H1 (cell line): ENCODE results near the gene C6orf62. TPM values are rescaled to one million over a fixed set of nuclear protein-coding genes. Genes with fewer than 3 reads are reported as not detected.
A peak's percentile ranks its signal among the peaks of the same experiment; 100 is the strongest.

Experiments used
- CTCF ChIA-PET: fragments of 300-600 bp; sonication (Branson Sonifier 250); formaldehyde crosslinking; loops from one replicate; lab custom pipeline; 2021; ENCODE audit not compliant: partially characterized antibody; lab: Charles Lee
- POLR2A ChIA-PET: fragments of 300-600 bp; sonication (Branson Sonifier 250); formaldehyde crosslinking; loops from one replicate; lab custom pipeline; 2021; ENCODE audit warnings: inconsistent platforms; ENCODE audit not compliant: partially characterized antibody; lab: Charles Lee
- DNase-seq, 2 experiments: peaks; one replicate each; pipeline versions ENCODE4 v3.0.0 to v3.0.0-alpha.2; 2010 to 2022; ENCODE audit warnings: low spot score in 2 of 2, low read depth in 1 of 2, mixed read lengths in 1 of 2
- FAIRE-seq: peaks from 2 replicates; lab custom pipeline; 2011; peaks lifted over from hg19 to GRCh38; lab: Jason Lieb, UNC
- H2AFZ ChIP-seq: 2 replicates; pipeline ENCODE4 v1.8.1; 2012; ENCODE audit warnings: low read length, inconsistent platforms
- H2AK5ac ChIP-seq: 2 replicates; pipeline ENCODE4 v1.6.1; 2013; ENCODE audit warnings: low read depth, low read length
- H2BK120ac ChIP-seq: replicated peaks from 2 replicates; pipeline ENCODE3; 2013; ENCODE audit warnings: low read depth, low read length, inconsistent platforms
- H2BK12ac ChIP-seq: 2 replicates; pipeline ENCODE4 v1.6.1; 2013; ENCODE audit warnings: low read depth, low read length
- H2BK15ac ChIP-seq: 2 replicates; pipeline ENCODE4 v1.6.1; 2013; ENCODE audit warnings: low read length
- H2BK20ac ChIP-seq: 2 replicates; pipeline ENCODE4 v1.6.1; 2013; ENCODE audit warnings: low read length
- H2BK5ac ChIP-seq: 2 replicates; pipeline ENCODE4 v1.6.1; 2013; ENCODE audit warnings: low read depth, low read length
- H3K14ac ChIP-seq: 2 replicates; pipeline ENCODE4 v1.6.1; 2013; ENCODE audit warnings: inconsistent platforms; ENCODE audit not compliant: insufficient read length
- H3K18ac ChIP-seq: 2 replicates; pipeline ENCODE4 v1.6.1; 2013; ENCODE audit warnings: low read length; ENCODE audit errors: extremely low read depth
- H3K23ac ChIP-seq: 2 replicates; pipeline ENCODE4 v1.6.1; 2013; ENCODE audit warnings: inconsistent platforms; ENCODE audit not compliant: insufficient read length
- H3K23me2 ChIP-seq: 2 replicates; pipeline ENCODE4 v1.6.1; 2013; ENCODE audit warnings: low read depth, low read length
- H3K27ac ChIP-seq: 2 replicates; pipeline ENCODE4 v1.6.1; 2011; ENCODE audit warnings: low read depth, low read length, inconsistent platforms
- H3K27me3 ChIP-seq, 4 experiments: replicated peaks in 1 of 4; 1 replicate in 1 of 4; 2 replicates in 3 of 4; pipeline versions ENCODE4 v1.6.1 to v1.8.1; 2011 to 2013; ENCODE audit warnings: low read length in 3 of 4, mild to moderate bottlenecking in 3 of 4, inconsistent platforms in 2 of 4, mixed read lengths in 2 of 4, moderate library complexity in 1 of 4; ENCODE audit not compliant: control insufficient read depth in 3 of 4, insufficient read depth in 3 of 4; ENCODE audit errors: extremely low read depth in 1 of 4
- H3K36me3 ChIP-seq, 4 experiments: 2 replicates each; pipeline versions ENCODE4 v1.6.1 to v1.8.1; 2011 to 2013; ENCODE audit warnings: mild to moderate bottlenecking in 4 of 4, low read length in 3 of 4, moderate library complexity in 2 of 4, control low read depth in 1 of 4, inconsistent platforms in 1 of 4; ENCODE audit not compliant: insufficient read depth in 4 of 4, control insufficient read depth in 2 of 4
- H3K4ac ChIP-seq: replicated peaks from 2 replicates; pipeline ENCODE3; 2013; ENCODE audit warnings: low read length, low read depth, mixed read lengths, inconsistent platforms; ENCODE audit not compliant: insufficient read length
- H3K4me1 ChIP-seq, 4 experiments: replicated peaks in 1 of 4; 1 replicate in 1 of 4; 2 replicates in 3 of 4; pipeline versions ENCODE4 v1.6.1 to v1.8.1; 2011 to 2013; ENCODE audit warnings: low read length in 3 of 4, inconsistent platforms in 2 of 4, mixed read lengths in 1 of 4; ENCODE audit not compliant: insufficient read depth in 4 of 4, control insufficient read depth in 3 of 4
- H3K4me2 ChIP-seq, 2 experiments: 2 replicates each; pipeline versions ENCODE4 v1.6.1 to v1.8.1; 2011 to 2013; ENCODE audit warnings: low read depth in 2 of 2, low read length in 2 of 2, control low read depth in 1 of 2, inconsistent platforms in 1 of 2, mild to moderate bottlenecking in 1 of 2; ENCODE audit not compliant: insufficient read depth in 1 of 2
- H3K4me3 ChIP-seq, 4 experiments: fragments of 200-600, 300-600 bp in 1 of 4; sonication (generic), shearing (Covaris generic), sonication (Bioruptor Twin) in 1 of 4; 2 replicates each; pipeline versions ENCODE4 v1.5.1 to v1.8.1; 2011 to 2016; ENCODE audit warnings: low read length in 4 of 4, low read depth in 3 of 4, control low read depth in 2 of 4, inconsistent platforms in 2 of 4, mild to moderate bottlenecking in 2 of 4, mixed read lengths in 1 of 4, moderate library complexity in 1 of 4; ENCODE audit not compliant: insufficient read depth in 2 of 4; ENCODE audit errors: extremely low read depth in 1 of 4
- H3K56ac ChIP-seq: replicated peaks from 2 replicates; pipeline ENCODE3; 2013; ENCODE audit warnings: low read depth, mild to moderate bottlenecking, mixed read lengths, low read length, inconsistent platforms; ENCODE audit not compliant: insufficient read length
- H3K79me1 ChIP-seq: 2 replicates; pipeline ENCODE4 v1.6.1; 2013; ENCODE audit warnings: low read depth, low read length, control low read depth
- H3K79me2 ChIP-seq, 2 experiments: 2 replicates each; pipeline versions ENCODE4 v1.6.1 to v1.8.1; 2012 to 2013; ENCODE audit warnings: low read length in 2 of 2, mild to moderate bottlenecking in 2 of 2, inconsistent platforms in 1 of 2; ENCODE audit not compliant: insufficient read depth in 2 of 2, control insufficient read depth in 1 of 2
- H3K9ac ChIP-seq, 4 experiments: replicated peaks in 1 of 4; 1 replicate in 1 of 4; 2 replicates in 3 of 4; pipeline versions ENCODE4 v1.6.1 to v1.8.1; 2011 to 2013; ENCODE audit warnings: low read depth in 3 of 4, low read length in 3 of 4, control low read depth in 2 of 4, mild to moderate bottlenecking in 2 of 4, moderate library complexity in 2 of 4, inconsistent platforms in 1 of 4; ENCODE audit errors: extremely low read depth in 1 of 4
- H3K9me3 ChIP-seq, 2 experiments: 2 replicates each; pipeline versions ENCODE4 v1.6.1 to v1.8.1; 2012 to 2013; ENCODE audit warnings: mild to moderate bottlenecking in 2 of 2, moderate library complexity in 2 of 2, control low read depth in 1 of 2, inconsistent platforms in 1 of 2, low read depth in 1 of 2, low read length in 1 of 2, mixed read lengths in 1 of 2; ENCODE audit not compliant: insufficient read depth in 2 of 2
- H4K20me1 ChIP-seq, 2 experiments: replicated peaks in 1 of 2; 2 replicates each; pipeline versions ENCODE3 to v1.8.1; 2011 to 2013; ENCODE audit warnings: inconsistent platforms in 2 of 2, low read length in 2 of 2, mild to moderate bottlenecking in 1 of 2; ENCODE audit not compliant: insufficient read depth in 2 of 2, control insufficient read depth in 1 of 2
- H4K5ac ChIP-seq: 2 replicates; pipeline ENCODE4 v1.6.1; 2013; ENCODE audit warnings: low read length, low read depth, mixed read lengths, inconsistent platforms; ENCODE audit not compliant: insufficient read length
- H4K8ac ChIP-seq: 2 replicates; pipeline ENCODE4 v1.8.0; 2013; ENCODE audit warnings: mild to moderate bottlenecking, moderate library complexity, low read length, inconsistent platforms; ENCODE audit not compliant: insufficient read depth; ENCODE audit errors: extremely low read depth
- H4K91ac ChIP-seq: replicated peaks from 2 replicates; pipeline ENCODE3; 2013; ENCODE audit warnings: low read length, mixed read lengths, inconsistent platforms; ENCODE audit not compliant: insufficient read length
- BCL11A ChIP-seq, 2 experiments: IDR thresholded peaks; one replicate each; pipeline ENCODE4 v1.6.1; 2011; ENCODE audit warnings: low read depth in 2 of 2, low read length in 2 of 2, mild to moderate bottlenecking in 2 of 2
- GABPA ChIP-seq: IDR thresholded peaks from 2 replicates; pipeline ENCODE4 v1.6.1; 2011; ENCODE audit warnings: mild to moderate bottlenecking, low read length, moderate library complexity, borderline replicate concordance; ENCODE audit not compliant: insufficient read depth
- HDAC6 ChIP-seq: IDR thresholded peaks from one replicate; pipeline ENCODE4 v1.7.1; 2012; ENCODE audit warnings: low read depth, mild to moderate bottlenecking, inconsistent platforms, low read length, moderate library complexity
- KDM4A ChIP-seq: IDR thresholded peaks from one replicate; pipeline ENCODE4 v1.7.1; 2012; ENCODE audit warnings: low read depth, mild to moderate bottlenecking, moderate library complexity, low read length, inconsistent platforms; ENCODE audit not compliant: severe bottlenecking
- POU5F1 ChIP-seq: IDR thresholded peaks from 2 replicates; pipeline ENCODE4 v1.6.1; 2011; ENCODE audit warnings: low read depth, mild to moderate bottlenecking, low read length, moderate library complexity
- RXRA ChIP-seq: IDR thresholded peaks from 2 replicates; pipeline ENCODE4 v1.6.1; 2011; ENCODE audit warnings: low read depth, mild to moderate bottlenecking, low read length, moderate library complexity; ENCODE audit not compliant: insufficient read depth
- TAF7 ChIP-seq: optimal IDR thresholded peaks from 2 replicates; pipeline ENCODE3; 2011; ENCODE audit warnings: low read depth, mild to moderate bottlenecking, inconsistent platforms, low read length, moderate library complexity, borderline replicate concordance
- TBP ChIP-seq: IDR thresholded peaks from 2 replicates; pipeline ENCODE4 v1.6.1; 2011; ENCODE audit warnings: low read depth, low read length, improper control_type of control experiment
- TCF12 ChIP-seq: IDR thresholded peaks from 2 replicates; pipeline ENCODE4 v1.6.1; 2011; ENCODE audit warnings: low read depth, mild to moderate bottlenecking, low read length
- TEAD4 ChIP-seq: IDR thresholded peaks from 2 replicates; pipeline ENCODE4 v1.6.1; 2012; ENCODE audit warnings: low read depth, low read length, inconsistent platforms, mixed read lengths
- WGBS, 2 experiments: shearing (Covaris generic) in 1 of 2; methylation state at CpG; one replicate each; pipeline versions ENCODE4 v1.1.6 to v1.1.7; 2013 to 2015; ENCODE audit warnings: low lambda C conversion rate in 2 of 2, mixed read lengths in 2 of 2, inconsistent platforms in 1 of 2, low coverage in 1 of 2, missing lambda C conversion rate in 1 of 2; ENCODE audit not compliant: insufficient replicate concordance in 2 of 2, insufficient coverage in 1 of 2, insufficient read length in 1 of 2; ENCODE audit errors: extremely low coverage in 1 of 2, missing lambda C conversion rate in 1 of 2; 5-methylcytosine and 5-hydroxymethylcytosine counted together
- polyA plus RNA-seq, 7 experiments: library from polyadenylated mRNA; depleted of rRNA in 3 of 7; stranded (reverse) in 5 of 7; unstranded in 2 of 7; fragments of >200 nt in 5 of 7; fragments of 200-250 nt in 2 of 7; gene quantifications; 1 replicate in 5 of 7; 2 replicates in 1 of 7; 4 replicates in 1 of 7; pipeline versions ENCODE4 v1.2.1 to v1.2.3, GENCODE V29; 2011 to 2013; ENCODE audit warnings: missing spikeins in 2 of 7, mixed read lengths in 2 of 7
- total RNA-seq: library from RNA; stranded (reverse); fragmentation: NEBNext Ultra II Directional; extraction: Animal tissue kit (Norgen Biotek cat#: 25700); gene quantifications from 2 replicates; pipeline ENCODE4 v1.2.1, GENCODE V29; 2021
- TF ChIP-seq, protein P1 (sequence below): IDR thresholded peaks from 2 replicates; pipeline ENCODE4 v1.6.1; 2012; ENCODE audit warnings: inconsistent platforms

Gene C6orf62
- total and polyA plus RNA-seq, 2 of the 8 experiments (the other 6 are each of a cell fraction or from before 2014, with no cell fraction given), result 25.6 to 101 TPM

DNA sequence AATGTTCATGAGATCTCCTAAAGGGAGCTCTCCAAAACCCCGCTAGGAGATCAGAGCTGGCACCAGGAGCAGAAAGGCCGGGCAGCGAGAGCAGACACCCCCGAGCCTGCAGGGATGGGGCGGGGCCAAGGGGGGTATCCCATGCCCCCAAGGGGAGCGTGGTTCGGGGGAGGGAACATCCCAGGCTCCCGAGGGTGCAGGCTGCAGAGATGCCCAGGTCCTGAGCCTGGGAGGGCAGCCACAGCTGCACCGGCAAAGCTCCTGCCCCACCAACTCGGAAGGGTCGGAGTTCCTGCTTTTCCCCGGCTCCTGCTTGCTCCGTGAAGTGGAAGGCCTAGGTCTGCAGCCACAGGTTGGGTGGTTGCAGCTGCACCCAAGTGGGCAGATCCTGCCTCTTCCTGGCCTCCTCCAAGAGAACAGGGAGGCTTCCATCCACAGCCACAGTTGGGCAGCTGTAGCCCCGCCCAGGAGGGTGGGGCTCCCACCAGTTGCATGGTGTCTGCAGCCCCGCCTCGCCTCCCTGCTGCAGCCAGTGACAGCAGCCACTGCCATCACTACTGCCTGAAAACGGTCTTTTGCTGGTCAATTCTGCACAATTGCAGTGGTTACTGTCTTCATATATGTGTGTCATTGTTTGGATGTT lies 42.4 kb upstream of the C6orf62 start:
- H3K79me1 ChIP-seq, result no peaks in the 10 kb centered on the region
- TF ChIP-seq TEAD4 (no peak), BCL11A (IDR thresholded peaks at IDR 0.05; ENCODE audit: low read depth in 2 of 2, low read length in 2 of 2) (no peak), KDM4A (no peak), TBP (no peak), TAF7 (no peak), POU5F1 (no peak), HDAC6 (no peak), TCF12 (no peak), GABPA (no peak), RXRA (no peak)
- TF ChIP-seq, protein P1, sequence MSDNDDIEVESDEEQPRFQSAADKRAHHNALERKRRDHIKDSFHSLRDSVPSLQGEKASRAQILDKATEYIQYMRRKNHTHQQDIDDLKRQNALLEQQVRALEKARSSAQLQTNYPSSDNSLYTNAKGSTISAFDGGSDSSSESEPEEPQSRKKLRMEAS, result no peak

More for the DNA sequence above, 42.4 kb upstream of the C6orf62 start:
- Histone ChIP-seq H3K9ac (no peak overlapping the region), H2BK20ac (no peak overlapping the region), H4K5ac (no peak overlapping the region), H4K8ac (no peak overlapping the region), H3K4me1 (no peaks in the 10 kb centered on the region), H3K23ac (no peak overlapping the region), H3K79me2 (no peaks in the 10 kb centered on the region), H3K9me3 (no peaks in the 10 kb centered on the region), H2BK5ac (no peak overlapping the region), H3K18ac (no peak overlapping the region), H3K4me3 (no peak overlapping the region), H4K91ac (no peak overlapping the region), H2AFZ (peak overlapping the region; percentile 46; the same call in 1 of the 2 replicates), H3K4me2 (no peak overlapping the region), H2BK12ac (no peak overlapping the region), H3K56ac (no peak overlapping the region), H3K27ac (no peak overlapping the region), H3K14ac (no peak overlapping the region), H2AK5ac (no peak overlapping the region), H3K27me3 (no peaks in the 10 kb centered on the region), H3K4ac (no peak overlapping the region), H2BK15ac (no peak overlapping the region), H4K20me1 (no peaks in the 10 kb centered on the region), H2BK120ac (no peak overlapping the region), H3K23me2 (no peaks in the 10 kb centered on the region), H3K36me3 (no peaks in the 10 kb centered on the region)
- DNase-seq (no peak), FAIRE-seq (no peak)
- ChIA-PET POLR2A (interaction anchor here (1.2 to 3.3 kb wide), 3 partner anchors 14 to 40 kb away, joined by 5 to 9 read pairs (median 5); no protein-coding TSS in a partner anchor), CTCF (interaction anchor here (0.7 to 1.2 kb wide), 3 partner anchors 36 to 1014 kb away, joined by 3 read pairs; no protein-coding TSS in a partner anchor)
- WGBS, 2 experiments, result 84% methylated on average over 17 of the region's 17 CpGs; no CpG with 5 or more reads in 1 of the 2 experiments
